Kidney epithelial cell (primary cell): ENCODE results near the gene ZFP62. TPM values are rescaled to one million over a fixed set of nuclear protein-coding genes. Genes with fewer than 3 reads are reported as not detected.

ENCODE experiments used
- DNase-seq: peaks from one replicate; pipeline ENCODE4 v3.0.0-alpha.2; 2010; ENCODE audit warnings: low read depth
- H3K27me3 ChIP-seq: 2 replicates; pipeline ENCODE4 v1.6.0; 2011; ENCODE audit warnings: low read length; ENCODE audit not compliant: control insufficient read depth, insufficient read depth
- H3K36me3 ChIP-seq: 2 replicates; pipeline ENCODE4 v1.5.1; 2011; ENCODE audit warnings: low read length; ENCODE audit not compliant: control insufficient read depth, insufficient read depth
- H3K4me3 ChIP-seq: 2 replicates; pipeline ENCODE4 v1.5.1; 2011; ENCODE audit warnings: low read depth, mild to moderate bottlenecking, control low read depth, low read length
- CTCF ChIP-seq: IDR thresholded peaks from 2 replicates; pipeline ENCODE4 v1.5.1; 2011; ENCODE audit warnings: mild to moderate bottlenecking, moderate library complexity, low read length, control low read depth, inconsistent platforms; ENCODE audit not compliant: insufficient read depth, poor library complexity, severe bottlenecking
- total RNA-seq: library from RNA; depleted of rRNA; stranded (reverse); fragments of >200 nt; gene quantifications from 2 replicates; pipeline ENCODE4 v1.2.3, GENCODE V29; 2015

ZFP62 gene
- total RNA-seq, 1 donor from 2014 or later = 26.0 TPM

GRCh38 chr5:180875860-180876426, 14.9 kb upstream of the ZFP62 start:
- no peak overlapping the region for H3K4me3 ChIP-seq
- DNase-seq = no peak
- no peaks in the 10 kb centered on the region for H3K27me3 ChIP-seq
- no peaks in the 10 kb centered on the region for H3K36me3 ChIP-seq
- no peak for TF ChIP-seq CTCF

- no peak for TF ChIP-seq CTCF
- H3K27me3 ChIP-seq = no peaks in the 10 kb centered on the region
- DNase-seq = no peak
- H3K4me3 ChIP-seq = no peak overlapping the region
- no peaks in the 10 kb centered on the region for H3K36me3 ChIP-seq
These were observed 13.9 kb upstream of the ZFP62 start for GRCh38 chr5:180874804-180875582.

- H3K4me3 ChIP-seq = no peak overlapping the region
- no peaks in the 10 kb centered on the region for H3K36me3 ChIP-seq
- no peak for DNase-seq
- no peak for TF ChIP-seq CTCF
- no peaks in the 10 kb centered on the region for H3K27me3 ChIP-seq
These were observed 12.8 kb upstream of the ZFP62 start for GRCh38 chr5:180873615-180874520.

- Histone ChIP-seq H3K36me3 (no peaks in the 10 kb centered on the region), H3K4me3 (no peak overlapping the region), H3K27me3 (no peaks in the 10 kb centered on the region)
- TF ChIP-seq CTCF = no peak
- no peak for DNase-seq
These were observed 11.3 kb upstream of the ZFP62 start for GRCh38 chr5:180872419-180872818.

- no peak overlapping the region for H3K4me3 ChIP-seq
- no peak for TF ChIP-seq CTCF
- DNase-seq = no peak
- no peaks in the 10 kb centered on the region for H3K27me3 ChIP-seq
- H3K36me3 ChIP-seq = no peaks in the 10 kb centered on the region
These were observed 9.4 kb upstream of the ZFP62 start for GRCh38 chr5:180870276-180871068.
